AG09319 (cell line): ENCODE measurements around the gene SLC24A3.

Source experiments
- DNase-seq: peaks from one replicate; pipeline ENCODE4 v3.0.0-alpha.2; 2010; ENCODE audit warnings: low read depth; ENCODE audit errors: extremely low read depth
- CTCF ChIP-seq: IDR thresholded peaks from 2 replicates; pipeline ENCODE4 v1.5.1; 2011; ENCODE audit warnings: low read depth, mild to moderate bottlenecking, inconsistent platforms, low read length, moderate library complexity

SLC24A3 gene

GRCh38 chr20:19440660-19441527, 228.5 kb downstream of the SLC24A3 start:
- no peak for TF ChIP-seq CTCF
- DNase-seq: no peak

- TF ChIP-seq CTCF: no peak
- DNase-seq: no peak
Observed at GRCh38 chr20:19446246-19446645, 233.8 kb downstream of the SLC24A3 start.

- no peak for DNase-seq
- TF ChIP-seq CTCF: no peak
Observed at GRCh38 chr20:19448632-19449031, 236.2 kb downstream of the SLC24A3 start.

GRCh38 chr20:19449051-19449450, 236.6 kb downstream of the SLC24A3 start:
- TF ChIP-seq CTCF: no peak
- no peak for DNase-seq

- DNase-seq: no peak
- no peak for TF ChIP-seq CTCF
Observed at GRCh38 chr20:19451231-19451922, 238.9 kb downstream of the SLC24A3 start.

- DNase-seq: no peak
- no peak for TF ChIP-seq CTCF
Observed at GRCh38 chr20:19451923-19452295, 239.5 kb downstream of the SLC24A3 start.

- no peak for TF ChIP-seq CTCF
- DNase-seq: no peak
Observed at GRCh38 chr20:19453410-19453809, 241.0 kb downstream of the SLC24A3 start.
